B cell (primary cell): ENCODE measurements around the gene WDR7. TPM values are rescaled to one million over a fixed set of nuclear protein-coding genes. Genes with fewer than 3 reads are reported as not detected.

ENCODE experiments used
- ATAC-seq: fragments of 200-7000 bp; cut with Tn5 transposase; one replicate; pipeline ENCODE4 v1.10.0; 2021; ENCODE audit warnings: low read depth, mild to moderate bottlenecking, moderate number of reproducible peaks, moderate library complexity
- CTCF ChIA-PET: fragments of 350-600 bp; sonication (Branson Sonifier 250); formaldehyde crosslinking; loops from one replicate; lab custom pipeline; 2021; ENCODE audit warnings: antibody characterized with exemption, inconsistent platforms; lab: Charles Lee
- POLR2A ChIA-PET: fragments of 350-600 bp; sonication (Branson Sonifier 250); formaldehyde crosslinking; loops from one replicate; lab custom pipeline; 2021; ENCODE audit warnings: antibody characterized with exemption; lab: Charles Lee
- DNase-seq: peaks from one replicate; pipeline ENCODE4 v3.0.0; 2013
- H2AFZ ChIP-seq: 2 replicates; pipeline ENCODE4 v1.6.1; 2012; ENCODE audit warnings: mild to moderate bottlenecking, low read depth, low read length; ENCODE audit not compliant: insufficient read depth, poor library complexity, severe bottlenecking
- H3K27ac ChIP-seq, 2 donors: 1 replicate in 1 of 2; 2 replicates in 1 of 2; pipeline ENCODE4 v1.5.1; 2012 to 2013; ENCODE audit warnings: low read length in 2 of 2, mild to moderate bottlenecking in 2 of 2, moderate library complexity in 1 of 2
- H3K27me3 ChIP-seq, 4 experiments: fragments of 200-600 bp in 1 of 4; sonication (generic) in 1 of 4; replicated peaks in 1 of 4; 1 replicate in 2 of 4; 2 replicates in 2 of 4; pipeline versions ENCODE4 v1.6.1 to v1.7.0; 2013 to 2016; ENCODE audit warnings: low read length in 3 of 4, mild to moderate bottlenecking in 2 of 4, mixed read lengths in 1 of 4, moderate library complexity in 1 of 4; ENCODE audit not compliant: insufficient read depth in 4 of 4, control insufficient read depth in 3 of 4; ENCODE audit errors: control extremely low read depth in 1 of 4
- H3K36me3 ChIP-seq, 2 experiments: replicated peaks in 1 of 2; 1 replicate in 1 of 2; 2 replicates in 1 of 2; pipeline versions ENCODE4 v1.6.1 to v1.7.1; 2013; ENCODE audit warnings: low read length in 1 of 2; ENCODE audit not compliant: insufficient read depth in 2 of 2, control insufficient read depth in 1 of 2; ENCODE audit errors: control extremely low read depth in 1 of 2, extremely low read depth in 1 of 2
- H3K4me1 ChIP-seq, 2 donors: fragments of 200-600 bp in 1 of 2; sonication (generic) in 1 of 2; 1 replicate in 1 of 2; 2 replicates in 1 of 2; pipeline versions ENCODE4 v1.5.1 to v1.6.1; 2013 to 2017; ENCODE audit warnings: low read length in 2 of 2; ENCODE audit not compliant: control insufficient read depth in 2 of 2, insufficient read depth in 2 of 2
- H3K4me2 ChIP-seq: replicated peaks from 2 replicates; pipeline ENCODE3; 2012; ENCODE audit warnings: mild to moderate bottlenecking, low read depth, low read length; ENCODE audit not compliant: poor library complexity, severe bottlenecking
- H3K4me3 ChIP-seq, 5 experiments: fragments of 200-600 bp in 1 of 5; sonication (generic) in 1 of 5; 1 replicate in 3 of 5; 2 replicates in 2 of 5; pipeline versions ENCODE4 v1.5.1 to v1.7.0; 2011 to 2016; ENCODE audit warnings: low read length in 4 of 5, mild to moderate bottlenecking in 4 of 5, low read depth in 2 of 5, control low read depth in 1 of 5, moderate library complexity in 1 of 5; ENCODE audit not compliant: insufficient read depth in 1 of 5; ENCODE audit errors: control extremely low read depth in 1 of 5, extremely low read depth in 1 of 5
- H3K79me2 ChIP-seq: fragments of 200-600 bp; sonication (generic); one replicate; pipeline ENCODE4 v1.6.0; 2016; ENCODE audit warnings: low read length; ENCODE audit not compliant: control insufficient read depth, insufficient read depth
- H3K9ac ChIP-seq: fragments of 200-600 bp; sonication (generic); 2 replicates; pipeline ENCODE4 v1.6.1; 2017; ENCODE audit warnings: mild to moderate bottlenecking, low read length, moderate library complexity
- H3K9me3 ChIP-seq, 3 donors: one replicate each; pipeline versions ENCODE4 v1.6.1 to v1.7.1; 2013; ENCODE audit warnings: low read length in 2 of 3; ENCODE audit not compliant: control insufficient read depth in 2 of 3, insufficient read depth in 1 of 3; ENCODE audit errors: control extremely low read depth in 1 of 3
- H4K20me1 ChIP-seq: 2 replicates; pipeline ENCODE4 v1.6.0; 2012; ENCODE audit warnings: mild to moderate bottlenecking, low read length; ENCODE audit not compliant: insufficient read depth, control insufficient read depth, poor library complexity, severe bottlenecking
- H3K27ac Mint-ChIP-seq: one replicate; pipeline ENCODE4 v1.8.0; 2021; ENCODE audit warnings: mixed read lengths
- H3K27me3 Mint-ChIP-seq: one replicate; pipeline ENCODE4 v1.8.0; 2021; ENCODE audit warnings: mixed read lengths
- H3K4me1 Mint-ChIP-seq: one replicate; pipeline ENCODE4 v1.8.0; 2021; ENCODE audit warnings: mixed read lengths
- H3K4me3 Mint-ChIP-seq: one replicate; pipeline ENCODE4 v1.8.0; 2021; ENCODE audit warnings: mixed read lengths
- H3K9me3 Mint-ChIP-seq: one replicate; pipeline ENCODE4 v1.8.0; 2022; ENCODE audit warnings: mixed read lengths; ENCODE audit not compliant: insufficient read depth
- CTCF ChIP-seq: fragments of 200-600 bp; IDR thresholded peaks from one replicate; pipeline ENCODE4 v1.8.0; 2022; ENCODE audit warnings: antibody characterized with exemption, mild to moderate bottlenecking
- EZH2 ChIP-seq: IDR thresholded peaks from 2 replicates; pipeline ENCODE4 v1.6.1; 2012; ENCODE audit warnings: borderline replicate concordance, low read depth, mild to moderate bottlenecking, moderate library complexity, low read length; ENCODE audit not compliant: insufficient read depth, poor library complexity, severe bottlenecking
- WGBS: methylation state at CpG from one replicate; pipeline ENCODE4 v1.1.5; 2013; ENCODE audit warnings: missing lambda C conversion rate; ENCODE audit not compliant: insufficient coverage; 5-methylcytosine and 5-hydroxymethylcytosine counted together
- intact Hi-C: fragments of 100-400 bp; cut with micrococcal nuclease; formaldehyde crosslinking; loops from one replicate; pipeline ENCODE4 v1.10.0; 2022
- polyA plus RNA-seq: library from polyadenylated mRNA; depleted of rRNA; stranded (reverse); fragments of >200 nt; gene quantifications from 2 replicates; pipeline ENCODE4 v1.2.3, GENCODE V29; 2012
- total RNA-seq, 2 donors: library from RNA; stranded (reverse); fragments of 120-200 nt in 1 of 2; gene quantifications; 1 replicate in 1 of 2; 2 replicates in 1 of 2; pipeline versions ENCODE4 v1.2.3 to v1.2.4, GENCODE V29; 2013 to 2022

The WDR7 gene
- total and polyA plus RNA-seq, 2 donors (not counting 1 experiment from before 2014, with no cell fraction given) = 5.5 to 45.0 TPM

GRCh38 chr18:56740645-56741044, 89.5 kb downstream of the WDR7 start:
- no peak overlapping the region for H3K4me3 Mint-ChIP-seq
- no peak for TF ChIP-seq CTCF
- no peak for TF ChIP-seq EZH2
- Histone ChIP-seq H3K27ac (no peak overlapping the region), H3K27me3 (no peaks in the 10 kb centered on the region), H2AFZ (no peak overlapping the region), H4K20me1 (no peaks in the 10 kb centered on the region), H3K9ac (no peak overlapping the region), H3K36me3 (peaks cover 2 to 6% of the 10 kb centered on the region in 2 experiments), H3K4me2 (no peak overlapping the region), H3K4me3 (no peak overlapping the region), H3K9me3 (no peaks in the 10 kb centered on the region), H3K4me1 (no peaks in the 10 kb centered on the region), H3K79me2 (no peaks in the 10 kb centered on the region)
- ATAC-seq (no peak), DNase-seq (no peak)
- no peak overlapping the region for H3K27ac Mint-ChIP-seq
- H3K9me3 Mint-ChIP-seq = no peaks in the 10 kb centered on the region
- no peaks in the 10 kb centered on the region for H3K4me1 Mint-ChIP-seq
- intact Hi-C loops = no loop called here
- ChIA-PET POLR2A (no interaction called here), CTCF (no interaction called here)
- 100% methylated on average over 1 of the region's 1 CpG for WGBS
- H3K27me3 Mint-ChIP-seq = no peaks in the 10 kb centered on the region

DNA sequence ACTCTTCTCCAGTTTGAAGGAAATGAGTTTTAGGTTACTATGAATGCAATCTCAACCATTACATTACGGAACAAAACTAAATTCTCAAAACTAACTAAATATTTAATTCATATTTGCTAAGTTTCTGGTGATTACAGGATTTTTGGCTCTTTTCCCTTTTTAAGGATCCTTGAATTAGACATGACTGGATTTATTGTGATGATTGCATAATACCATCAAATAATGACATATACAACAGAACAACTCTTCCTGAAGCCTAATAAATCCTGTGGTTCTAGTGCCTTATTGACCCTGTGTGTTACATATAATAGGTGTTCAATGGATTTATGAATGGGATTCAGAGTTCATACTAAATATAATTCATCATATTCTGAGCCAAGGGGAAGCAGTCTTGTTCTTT, 90.5 kb downstream of the WDR7 start:
- H3K27ac ChIP-seq = no peak overlapping the region
- H3K27me3 ChIP-seq = no peaks in the 10 kb centered on the region
- WGBS = no CpG with 5 or more reads among the region's 1 CpG
- no peaks in the 10 kb centered on the region for H3K9me3 ChIP-seq
- H3K4me3 ChIP-seq = no peak overlapping the region
- H3K36me3 ChIP-seq = peaks cover 0 to 4% of the 10 kb centered on the region in 2 experiments
- ChIA-PET POLR2A (no interaction called here), CTCF (no interaction called here)
- no peak overlapping the region for H3K9ac ChIP-seq
- H3K27ac Mint-ChIP-seq = no peak overlapping the region
- intact Hi-C loops = no loop called here
- H3K79me2 ChIP-seq = no peaks in the 10 kb centered on the region
- no peaks in the 10 kb centered on the region for H3K9me3 Mint-ChIP-seq
- H3K4me2 ChIP-seq = no peak overlapping the region
- ATAC-seq (no peak), DNase-seq (no peak)
- H4K20me1 ChIP-seq = no peaks in the 10 kb centered on the region
- H3K4me3 Mint-ChIP-seq = no peak overlapping the region
- no peak overlapping the region for H2AFZ ChIP-seq
- peaks cover 1 to 6% of the 10 kb centered on the region in 2 donors for H3K4me1 ChIP-seq
- peaks cover 6% of the 10 kb centered on the region for H3K4me1 Mint-ChIP-seq
- no peak for TF ChIP-seq CTCF
- TF ChIP-seq EZH2 = no peak
- H3K27me3 Mint-ChIP-seq = no peaks in the 10 kb centered on the region
